EL (cell line): Measurements from ENCODE around the gene ARID5B.

Experiments
- DNase-seq: peaks from one replicate; pipeline ENCODE4 v3.0.0-alpha.2; 2016

Gene ARID5B

DNA sequence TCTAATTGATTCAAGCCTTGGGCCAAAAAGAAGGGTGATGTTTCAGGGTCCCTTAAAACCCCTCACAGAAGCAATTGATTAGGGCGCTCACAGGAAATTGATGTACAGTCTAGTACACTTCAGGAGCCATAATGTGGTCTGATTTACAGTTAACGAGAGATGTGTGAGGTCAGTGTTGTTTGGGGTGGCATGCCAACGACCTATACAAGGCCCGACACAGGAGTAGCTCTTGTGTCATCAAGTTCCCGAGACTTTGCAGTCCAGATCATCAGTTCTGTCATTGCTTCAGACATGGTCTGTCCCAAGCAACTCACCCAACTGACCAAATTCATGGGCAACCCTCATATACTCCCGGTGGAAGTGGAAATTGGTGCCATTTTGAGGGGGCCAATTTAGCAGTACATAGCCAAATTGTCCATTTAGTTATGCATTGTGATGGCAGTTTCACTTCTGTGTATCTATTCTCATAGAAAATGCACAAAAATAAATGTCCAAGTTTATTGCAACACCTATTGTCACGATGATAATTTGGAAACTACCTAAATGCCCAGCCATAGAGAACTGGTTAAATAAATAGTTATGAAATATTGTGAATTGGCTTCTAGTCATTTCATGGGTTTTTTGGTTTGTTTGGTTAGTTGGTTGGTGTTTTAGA is 18.0 kb upstream of the ARID5B start:
- no peak for DNase-seq

DNA sequence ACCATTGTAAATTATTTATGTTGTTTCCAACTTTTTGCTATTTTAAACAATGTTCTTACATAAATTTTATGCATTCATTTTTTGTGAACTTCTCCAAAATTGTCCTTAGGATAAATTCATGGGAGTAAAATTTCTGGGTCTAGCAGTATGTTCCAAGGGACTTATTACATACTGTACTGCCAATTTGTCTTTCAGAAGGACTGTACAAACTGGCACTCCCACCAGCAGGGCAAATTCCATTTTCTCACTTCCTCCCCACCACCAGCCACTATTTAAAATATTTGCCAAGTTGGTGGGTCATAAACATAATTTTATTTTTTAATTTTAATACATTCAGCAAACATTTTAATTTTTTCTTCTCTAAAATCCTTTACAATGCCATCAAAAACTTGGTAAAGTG is 13.7 kb upstream of the ARID5B start:
- DNase-seq: no peak

DNA sequence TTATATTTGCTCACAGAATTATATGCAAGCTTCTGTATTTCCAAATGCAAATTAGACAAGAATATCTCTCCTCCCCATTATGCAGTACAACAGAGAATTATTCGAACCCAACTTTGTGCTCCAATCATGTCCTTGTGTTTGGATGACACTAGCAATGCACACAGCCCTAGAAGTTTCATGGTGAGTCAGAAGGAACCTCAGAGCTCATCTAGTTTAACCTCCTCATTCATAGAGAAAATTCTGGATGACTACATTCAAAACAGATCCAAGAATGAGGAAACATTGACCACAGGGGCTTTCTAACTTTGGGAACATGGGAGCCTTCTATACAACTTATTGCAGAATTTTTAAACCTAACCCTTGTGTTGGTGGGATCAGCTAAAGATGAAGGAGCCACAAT is 12.8 kb upstream of the ARID5B start:
- peak; percentile 40 for DNase-seq

DNA sequence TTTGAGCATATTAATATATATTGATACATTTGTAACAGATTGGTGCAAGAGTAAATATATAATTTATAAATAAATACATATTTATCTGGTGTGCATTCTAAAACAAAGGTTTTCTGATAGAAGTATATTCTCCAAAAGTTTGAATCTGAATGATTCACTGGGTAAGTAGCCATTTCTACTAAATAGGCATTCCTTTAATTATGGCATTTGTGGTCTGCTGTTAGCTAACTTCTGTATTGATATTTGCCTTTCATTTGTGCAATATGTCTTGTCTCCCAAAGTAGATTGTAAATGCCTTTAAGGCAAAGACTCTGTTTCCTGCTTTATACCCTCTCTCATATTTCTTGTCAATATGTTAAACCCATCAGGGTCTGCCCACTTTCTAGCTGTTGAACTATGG is 11.1 kb upstream of the ARID5B start:
- DNase-seq: peak; percentile 46

DNA sequence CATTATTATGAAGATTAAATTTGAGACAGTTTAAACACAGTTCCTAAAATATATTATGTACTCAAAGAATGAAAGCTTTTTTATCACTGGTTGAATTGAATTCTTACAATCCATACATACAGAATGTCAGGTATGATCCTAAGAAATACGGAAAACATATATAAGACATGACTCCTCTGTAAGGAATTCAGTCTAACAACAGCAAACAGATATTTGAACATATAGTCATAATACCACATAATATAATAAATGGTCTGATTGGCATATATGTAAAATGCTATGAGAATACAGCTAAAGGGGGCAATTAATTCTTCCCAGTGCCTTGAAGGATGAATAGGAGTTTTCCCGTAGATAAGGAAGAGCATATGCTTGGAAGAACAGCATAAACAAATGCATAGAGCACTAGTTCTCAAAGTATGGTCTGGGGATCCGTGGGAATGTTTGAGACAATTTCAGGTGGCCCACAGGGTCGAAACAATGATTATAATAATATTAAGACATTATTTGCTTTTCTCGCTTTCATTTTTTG is 10.6 kb upstream of the ARID5B start:
- DNase-seq: peak; percentile 32

DNA sequence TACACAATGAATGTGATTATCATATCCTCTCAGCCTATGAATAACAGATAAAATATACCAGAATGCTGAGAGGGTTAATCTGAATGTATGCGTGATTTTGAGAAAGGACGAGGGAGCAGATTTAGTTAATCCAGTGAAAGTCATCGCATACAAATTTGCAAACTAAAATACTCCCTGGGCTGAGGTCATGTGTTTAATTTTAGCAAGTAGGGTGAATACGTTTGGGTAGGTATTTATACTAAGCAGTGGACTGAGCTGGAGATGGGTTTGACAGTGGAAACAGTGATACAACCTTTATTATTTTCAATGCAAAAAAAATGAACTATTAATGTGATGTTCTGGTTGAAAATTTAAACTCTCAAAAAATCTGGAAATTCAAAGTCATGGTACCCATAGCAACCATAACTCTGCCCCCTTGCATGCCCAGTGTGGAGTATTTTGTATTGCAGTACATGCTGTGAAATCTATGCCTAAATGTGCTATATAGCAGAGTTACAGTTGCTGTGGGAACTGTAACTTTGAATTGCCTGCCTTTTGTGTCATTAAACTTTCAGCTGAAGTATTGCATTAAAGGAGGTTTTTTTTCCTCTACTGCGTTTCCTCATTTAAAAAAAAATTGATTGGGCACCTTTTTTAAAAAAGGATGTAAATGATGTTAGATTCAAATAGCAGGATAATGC is 9.5 kb upstream of the ARID5B start:
- no peak for DNase-seq

DNA sequence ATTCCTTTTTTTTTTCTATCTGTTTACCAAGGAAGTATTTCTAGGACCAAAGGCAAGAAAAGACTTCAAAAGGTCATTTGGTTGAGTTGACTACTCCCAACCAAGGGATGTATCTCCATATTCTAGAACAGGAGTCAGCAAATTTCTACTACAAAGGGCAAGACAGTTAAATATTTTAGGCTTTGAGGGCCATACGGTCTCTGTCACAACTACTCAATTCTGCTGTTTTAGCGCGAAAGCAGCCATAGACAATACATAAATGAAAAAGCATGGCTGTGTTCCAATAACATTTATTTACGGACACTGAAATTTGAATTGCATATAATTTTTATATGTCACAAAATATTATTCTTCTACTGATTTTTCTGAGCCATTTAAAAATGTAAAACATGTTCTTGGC is 8.5 kb upstream of the ARID5B start:
- DNase-seq: no peak

DNA sequence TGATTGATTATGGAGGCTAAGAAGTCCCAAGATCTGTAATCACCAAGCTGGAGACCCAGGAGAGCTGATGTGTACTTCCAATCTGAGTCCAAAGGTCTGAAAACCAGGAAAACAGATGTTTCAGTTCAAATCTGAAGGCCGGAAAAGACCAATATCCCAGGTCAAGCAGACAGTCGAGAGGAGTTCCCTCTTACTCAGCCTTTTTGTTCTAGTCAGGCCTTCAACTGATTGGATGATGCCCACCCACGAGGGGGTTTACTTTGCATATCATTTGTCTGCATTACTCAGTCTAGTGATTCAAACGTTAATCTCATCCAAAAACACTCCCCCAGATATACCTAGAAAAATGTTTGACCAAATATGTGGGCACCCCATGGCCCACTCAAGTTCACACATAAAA is 7.4 kb upstream of the ARID5B start:
- no peak for DNase-seq

DNA sequence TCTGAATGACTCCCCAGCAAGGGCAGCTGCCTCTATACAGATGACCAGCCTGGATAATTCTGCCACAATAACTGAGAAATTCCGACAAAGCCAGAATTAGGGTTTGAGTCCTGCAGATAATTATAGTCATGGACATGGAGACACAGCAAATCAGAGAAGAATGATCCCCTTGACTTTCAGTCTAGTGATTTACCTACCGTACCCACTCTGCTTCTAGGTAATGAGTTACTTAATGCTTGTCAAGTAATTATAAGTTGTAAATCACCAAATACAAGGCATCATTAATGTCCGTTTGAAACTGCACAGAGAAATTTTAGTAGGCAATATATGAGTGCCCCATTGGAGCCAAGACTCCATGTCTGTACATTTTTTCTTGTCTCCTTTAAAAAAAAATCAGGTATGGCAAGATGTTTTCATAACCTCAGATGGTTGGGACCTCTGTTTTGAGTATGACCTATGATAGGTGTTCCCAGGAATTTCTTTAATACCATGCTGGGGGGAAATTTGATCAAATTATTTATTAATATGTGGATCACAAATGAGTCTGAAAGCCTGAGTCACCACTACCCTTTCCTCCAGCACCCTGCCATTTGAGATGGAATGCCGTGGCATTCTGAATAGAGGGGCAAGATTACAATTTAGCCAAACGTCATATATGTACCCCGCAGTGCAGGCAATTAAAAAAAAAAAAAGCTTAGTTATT is 5.5 kb upstream of the ARID5B start:
- no peak for DNase-seq

DNA sequence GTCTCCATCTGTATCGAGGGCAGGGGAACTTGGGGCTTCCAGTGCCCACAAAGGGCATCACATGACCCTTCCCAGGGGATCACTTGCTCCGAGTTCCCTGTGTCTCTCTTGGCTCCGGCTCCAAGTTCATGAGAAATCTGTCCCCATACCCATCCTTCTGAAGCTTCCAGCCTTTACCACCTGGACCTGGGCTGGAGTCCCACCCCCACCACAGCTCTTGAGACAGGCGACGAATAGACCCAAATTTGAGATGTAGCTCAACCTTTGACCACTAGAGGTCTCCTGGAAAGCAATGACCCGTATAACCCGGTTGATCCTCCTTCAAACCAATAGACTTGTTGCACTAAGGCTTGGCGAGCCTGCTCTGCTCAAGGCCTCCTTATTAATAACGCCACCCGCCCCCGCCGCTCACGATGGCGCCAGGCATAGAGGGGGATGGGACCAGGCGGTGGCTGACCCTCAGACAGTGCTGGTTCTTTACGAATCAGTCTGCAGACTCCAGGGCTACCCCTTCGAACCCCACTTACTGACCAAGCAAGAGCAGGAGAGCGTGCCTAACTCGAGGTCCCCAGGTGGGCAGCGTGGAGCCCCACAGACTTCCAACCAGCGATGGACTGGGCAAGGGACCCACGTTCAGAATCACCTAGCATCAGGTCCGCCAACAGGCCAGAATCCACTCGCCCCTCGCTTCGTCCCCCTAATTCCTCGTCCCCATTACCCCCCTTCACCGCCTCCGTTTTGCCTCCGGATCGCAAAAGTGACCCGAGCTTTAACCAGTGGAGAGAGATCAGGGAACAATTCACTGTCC is 4.4 kb upstream of the ARID5B start:
- peak; percentile 71 for DNase-seq

DNA sequence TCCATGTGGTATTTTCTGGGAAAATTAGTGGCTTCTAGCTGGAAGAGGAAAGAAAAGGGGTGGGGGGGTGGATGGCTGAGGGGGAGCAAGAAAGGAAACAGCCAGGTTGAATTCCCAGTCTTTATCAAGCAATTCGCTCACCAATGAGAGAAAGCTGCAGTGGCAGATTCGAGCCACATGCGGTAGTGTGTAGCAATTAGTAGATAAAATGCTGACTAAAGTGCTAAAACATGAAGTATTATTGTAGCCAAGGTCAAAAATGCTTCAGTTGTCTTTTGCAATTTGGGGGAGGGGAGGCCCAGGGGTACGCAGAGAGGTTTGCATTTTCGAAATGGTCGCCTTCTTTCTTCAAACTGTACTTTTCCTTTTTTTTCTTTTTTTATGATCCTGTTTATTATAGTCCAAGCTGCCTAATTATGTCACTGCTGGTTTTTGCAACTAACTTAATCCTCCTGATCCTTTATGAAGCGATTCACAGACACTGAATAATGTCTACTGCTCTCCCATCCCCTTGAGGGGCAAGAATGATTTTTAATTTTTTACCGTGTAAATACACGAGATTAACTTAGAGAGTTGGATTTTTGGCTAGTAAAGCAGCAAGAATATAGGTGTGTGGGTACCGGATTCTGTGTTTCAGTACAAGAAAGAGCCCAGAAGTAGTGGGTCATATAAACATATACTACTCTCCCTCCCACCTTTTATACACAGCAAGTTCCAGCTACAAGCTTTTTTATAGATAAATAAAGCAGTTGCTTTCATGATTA is 3.6 kb upstream of the ARID5B start:
- DNase-seq: peak; percentile 63

DNA sequence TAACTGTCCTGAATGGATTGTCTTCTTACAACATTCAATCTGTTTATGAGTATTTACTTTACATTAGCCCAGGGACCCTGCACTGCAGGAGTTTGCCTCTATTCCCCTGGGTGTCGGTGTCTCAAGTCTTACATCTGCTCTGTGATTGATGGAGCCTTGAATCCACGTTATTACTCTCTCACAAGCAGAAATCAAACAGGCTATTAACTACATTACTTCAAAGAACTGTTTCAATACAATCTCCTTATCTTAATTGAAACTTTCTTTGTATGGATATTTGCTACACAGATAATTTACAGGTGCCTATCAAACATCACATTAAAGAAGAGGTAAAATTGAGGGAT is 3.1 kb upstream of the ARID5B start:
- DNase-seq: no peak

DNA sequence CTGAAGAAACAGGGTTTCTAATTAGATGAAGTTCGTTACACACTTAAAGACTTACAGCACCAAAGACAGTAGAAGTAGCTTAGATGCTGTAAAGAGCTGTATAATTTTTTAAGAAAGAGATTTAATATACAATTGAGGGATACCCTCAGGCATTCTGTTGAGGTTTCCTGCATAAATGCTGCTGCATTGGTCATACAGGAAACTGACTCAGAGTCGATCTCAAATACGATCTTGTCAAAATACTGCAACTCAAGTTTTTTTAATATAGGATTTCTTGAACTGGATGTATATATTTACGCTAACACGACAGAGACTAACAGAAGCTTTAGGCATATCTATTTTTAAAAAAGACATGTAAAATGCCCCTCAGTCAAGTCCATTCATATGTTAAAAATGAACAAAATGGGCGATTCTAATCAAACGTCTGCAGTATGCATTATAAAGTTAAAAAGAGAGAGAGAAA is 2.4 kb upstream of the ARID5B start:
- peak; percentile 84 for DNase-seq

DNA sequence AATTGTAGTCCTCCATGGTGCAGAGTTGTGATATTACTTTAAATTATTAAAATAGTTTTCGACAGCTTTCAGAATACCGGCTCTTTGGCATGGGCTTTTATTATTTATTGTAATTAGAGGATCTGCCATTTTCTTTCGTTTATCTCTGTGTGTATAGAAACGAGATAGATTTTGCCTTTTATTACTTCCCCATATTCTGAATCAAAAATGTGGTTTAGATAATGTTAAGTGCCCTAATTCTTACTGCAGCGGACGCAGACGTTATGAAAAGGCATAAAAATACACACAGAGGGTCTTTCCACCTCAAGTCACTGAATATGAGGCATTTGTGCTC is 1.9 kb upstream of the ARID5B start:
- DNase-seq: no peak

DNA sequence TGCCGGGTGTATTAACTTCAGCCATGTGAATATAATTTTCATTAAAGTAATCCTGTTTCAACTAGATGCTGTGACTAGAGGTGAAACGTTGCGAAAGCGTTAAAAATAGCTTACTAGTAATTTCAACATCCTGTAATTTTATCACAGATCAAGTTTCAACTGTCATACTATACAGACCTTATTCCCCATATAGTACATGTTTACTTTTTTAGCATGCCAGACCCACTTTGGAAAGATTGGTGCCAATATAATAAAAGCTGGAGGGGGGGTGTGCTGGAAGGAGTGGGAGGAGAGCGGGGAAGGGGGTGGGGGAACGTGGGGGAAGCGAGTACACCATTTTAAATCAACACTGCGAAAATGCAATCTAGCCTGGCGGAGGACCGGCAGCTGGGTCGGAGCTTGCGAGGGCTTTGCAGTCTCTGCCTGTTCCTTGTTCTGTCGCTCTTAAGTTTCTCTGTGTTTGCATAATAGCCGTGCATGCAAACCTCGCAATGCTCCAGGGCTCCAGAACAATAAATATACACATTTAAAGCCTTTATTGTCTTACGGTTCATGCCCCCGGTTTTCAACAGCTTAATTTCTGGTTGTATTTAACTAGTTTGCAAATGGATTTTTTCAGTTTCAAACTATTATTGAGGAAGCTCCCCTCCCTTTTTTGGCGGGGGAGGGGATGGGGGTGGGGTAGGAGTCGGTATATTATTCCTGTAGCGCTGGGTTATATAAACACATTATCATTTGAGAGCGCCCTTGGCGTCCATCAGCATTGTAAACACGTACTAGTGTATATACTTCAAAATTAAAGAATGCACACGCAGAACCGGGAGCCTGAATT is 1.3 kb upstream of the ARID5B start:
- peak; percentile 75 for DNase-seq

DNA sequence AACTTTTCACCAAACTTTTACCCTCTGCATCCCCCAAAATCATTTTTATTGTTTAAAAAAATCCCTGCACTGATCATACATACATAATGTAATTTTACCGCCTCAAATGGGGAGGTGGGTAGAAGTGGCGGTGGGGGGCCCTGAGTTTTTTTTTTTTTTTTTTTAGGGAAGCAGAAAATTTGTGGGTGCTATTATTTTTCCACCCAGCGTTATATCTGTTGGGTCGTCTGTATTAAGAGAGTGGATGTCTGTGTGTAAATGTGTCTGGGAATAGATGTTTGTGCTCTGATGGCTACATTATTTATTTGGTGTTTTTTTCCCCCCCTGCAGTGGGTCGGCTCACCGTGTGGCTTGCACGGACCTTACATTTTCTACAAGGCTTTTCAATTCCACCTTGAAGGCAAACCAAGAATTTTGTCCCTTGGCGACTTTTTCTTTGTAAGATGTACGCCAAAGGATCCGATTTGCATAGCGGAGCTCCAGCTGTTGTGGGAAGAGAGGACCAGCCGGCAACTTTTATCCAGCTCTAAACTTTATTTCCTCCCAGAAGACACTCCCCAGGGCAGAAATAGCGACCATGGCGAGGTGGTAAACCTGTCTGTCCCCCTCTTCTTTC is 438 bp downstream of the ARID5B start:
- DNase-seq: no peak

DNA sequence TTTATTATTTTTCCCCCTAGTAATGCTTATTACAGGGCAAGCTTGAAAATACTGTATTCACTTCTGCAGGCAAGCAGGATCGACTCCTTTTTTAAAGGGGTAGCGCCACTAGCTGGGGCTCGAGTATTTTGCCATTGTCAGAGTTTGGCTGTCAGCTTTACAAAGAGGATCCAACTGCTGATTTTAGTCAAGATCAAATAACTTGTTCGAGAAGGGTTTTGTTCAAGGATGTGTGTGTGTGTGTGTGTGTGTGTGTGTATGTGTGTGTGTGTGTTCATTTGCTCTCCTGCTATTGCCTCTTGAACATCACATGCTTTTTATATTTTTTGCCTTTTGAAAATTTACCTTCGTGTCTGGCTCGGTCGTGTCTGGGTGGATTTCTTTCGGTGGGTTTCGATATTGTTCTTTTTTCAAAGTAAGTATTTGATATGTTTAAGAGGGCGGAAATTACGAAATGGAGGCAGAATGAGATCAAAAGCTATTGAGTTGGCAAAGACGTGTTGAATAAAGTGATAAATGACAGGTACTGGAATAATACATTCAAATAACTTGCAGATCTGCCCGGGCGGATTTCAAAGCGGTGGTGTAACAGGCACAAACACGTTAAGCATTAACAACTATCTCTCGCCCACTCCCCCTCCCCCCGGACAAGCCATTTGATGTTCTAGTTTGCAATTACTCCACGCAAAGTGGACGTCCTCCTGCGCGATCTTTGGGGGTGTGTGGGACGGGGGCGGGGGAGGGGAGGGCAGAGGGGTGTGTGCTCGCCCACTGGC is 1.1 kb downstream of the ARID5B start:
- peak; percentile 64 for DNase-seq

DNA sequence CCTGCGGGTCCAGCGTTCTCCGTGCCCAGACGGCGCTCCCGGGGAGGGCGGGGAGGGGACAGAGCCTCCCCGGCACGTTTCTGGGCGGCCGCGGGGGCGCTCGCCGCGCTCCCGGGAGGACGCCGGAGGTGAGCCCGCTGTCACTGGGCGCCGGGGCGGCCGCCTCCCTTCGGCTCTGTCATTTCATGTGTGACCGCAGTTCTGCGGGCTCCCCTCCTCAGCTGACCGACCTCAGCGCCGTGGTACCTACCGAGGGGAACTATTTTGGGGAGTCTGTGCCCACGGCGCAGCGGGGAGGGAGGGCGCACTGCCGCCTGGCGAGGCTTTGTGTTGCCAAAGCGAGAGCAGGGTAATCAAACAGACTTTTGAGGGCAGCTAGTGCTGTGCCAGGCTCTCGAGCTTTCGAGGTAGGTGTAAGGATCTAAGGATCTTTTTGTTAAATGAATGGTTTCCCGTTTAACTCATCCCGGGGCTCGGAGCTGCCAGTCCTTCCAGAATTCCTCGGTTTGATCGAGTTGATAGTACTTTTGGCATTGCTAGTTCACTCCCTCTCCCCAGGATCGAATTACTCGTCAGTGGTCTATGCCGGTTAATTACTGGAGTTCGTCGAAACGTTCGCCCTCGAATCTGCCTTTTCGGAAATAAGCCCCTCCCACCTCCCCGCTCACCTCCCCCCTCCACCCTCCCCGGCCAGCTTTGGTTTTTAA is 1.9 kb downstream of the ARID5B start:
- peak; percentile 77 for DNase-seq

DNA sequence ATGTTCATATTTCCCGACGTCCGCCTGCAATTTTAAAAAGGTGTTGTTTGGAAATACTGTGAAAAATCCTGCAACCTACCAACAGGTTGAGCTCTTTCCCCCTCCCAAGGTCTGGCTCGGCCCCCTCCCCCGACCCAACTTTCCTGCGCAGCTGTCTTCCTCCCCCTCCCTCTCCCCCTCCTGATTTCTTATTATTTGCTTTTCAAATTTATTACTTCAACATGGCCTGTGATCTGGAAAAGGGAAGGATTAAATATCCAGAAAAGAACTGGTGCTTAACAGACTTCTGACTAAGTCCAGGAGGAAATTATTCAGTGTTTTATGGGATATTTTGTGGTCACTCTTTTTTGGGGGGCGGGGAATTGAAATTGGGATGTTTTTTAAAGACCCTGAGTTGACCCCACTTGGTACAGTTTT is 2.4 kb downstream of the ARID5B start:
- DNase-seq: peak; percentile 43
